Forelimb muscle (tissue), 1 donor: ENCODE results near the gene PGM2L1. TPM values are rescaled to one million over a fixed set of nuclear protein-coding genes. Genes with fewer than 3 reads are reported as not detected.
"Not testable (repeated sequence)": the region's sequence is repeated elsewhere in the genome, so short reads cannot be mapped to it uniquely, and the experiment has no call there.

Experiments used
- DNase-seq: peaks from one replicate; pipeline ENCODE4 v3.0.0-alpha.2; 2013; ENCODE audit warnings: low read depth
- polyA plus RNA-seq: library from polyadenylated mRNA; unstranded; fragments of 120-200 nt; gene quantifications from one replicate; pipeline ENCODE4 v1.2.1, GENCODE V29; 2013; ENCODE audit not compliant: insufficient read length

The PGM2L1 gene
- 5.4 TPM for polyA plus RNA-seq

- DNase-seq = peak; percentile 93
These were observed at the start of gene PGM2L1 for GRCh38 chr11:74398244-74399159. PGM2L1 (minus strand) TSS chr11:74398433; CDS start chr11:74398161, 272 bp downstream.

DNA sequence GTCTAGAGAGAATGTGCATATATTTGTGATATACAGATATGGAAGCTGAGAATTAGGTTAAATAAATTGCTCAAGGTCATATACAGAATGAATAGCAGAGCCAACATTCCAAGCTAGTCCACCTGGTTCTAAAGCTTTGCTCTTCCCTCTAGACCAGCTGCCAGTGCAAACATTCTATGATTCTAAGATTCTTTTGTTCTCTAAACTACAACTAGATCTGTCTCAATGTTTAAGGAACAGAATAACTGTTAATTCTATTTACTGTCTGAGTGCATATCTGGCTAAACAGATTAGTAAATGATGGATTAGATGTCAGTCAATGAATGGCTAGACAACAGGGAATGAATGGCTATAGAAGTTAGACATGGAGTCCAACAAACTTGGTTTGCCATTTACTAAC, 49.5 kb upstream of the PGM2L1 start:
- no peak for DNase-seq

DNA sequence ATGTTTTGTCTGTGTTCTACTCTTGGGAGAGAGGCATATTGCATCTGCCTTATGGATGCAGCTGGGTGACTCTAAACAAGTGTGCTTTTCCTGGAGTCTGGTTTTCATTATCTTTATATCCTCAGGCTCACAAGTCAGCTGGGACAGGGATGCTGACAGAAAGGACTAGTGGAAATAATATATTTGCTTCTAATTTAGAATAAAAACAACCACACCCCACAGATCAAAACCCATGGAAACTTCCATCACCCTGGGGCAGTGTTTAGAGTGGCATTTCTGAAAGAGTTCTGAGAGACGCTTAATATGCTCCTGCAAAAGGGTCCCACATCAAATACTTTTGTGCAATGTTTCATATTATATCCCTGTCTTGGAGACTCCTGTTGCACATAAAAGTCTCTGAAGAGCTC, 48.3 kb upstream of the PGM2L1 start:
- DNase-seq = no peak

GRCh38 chr11:74444173-74444826, 46.1 kb upstream of the PGM2L1 start:
- DNase-seq = no peak

DNA sequence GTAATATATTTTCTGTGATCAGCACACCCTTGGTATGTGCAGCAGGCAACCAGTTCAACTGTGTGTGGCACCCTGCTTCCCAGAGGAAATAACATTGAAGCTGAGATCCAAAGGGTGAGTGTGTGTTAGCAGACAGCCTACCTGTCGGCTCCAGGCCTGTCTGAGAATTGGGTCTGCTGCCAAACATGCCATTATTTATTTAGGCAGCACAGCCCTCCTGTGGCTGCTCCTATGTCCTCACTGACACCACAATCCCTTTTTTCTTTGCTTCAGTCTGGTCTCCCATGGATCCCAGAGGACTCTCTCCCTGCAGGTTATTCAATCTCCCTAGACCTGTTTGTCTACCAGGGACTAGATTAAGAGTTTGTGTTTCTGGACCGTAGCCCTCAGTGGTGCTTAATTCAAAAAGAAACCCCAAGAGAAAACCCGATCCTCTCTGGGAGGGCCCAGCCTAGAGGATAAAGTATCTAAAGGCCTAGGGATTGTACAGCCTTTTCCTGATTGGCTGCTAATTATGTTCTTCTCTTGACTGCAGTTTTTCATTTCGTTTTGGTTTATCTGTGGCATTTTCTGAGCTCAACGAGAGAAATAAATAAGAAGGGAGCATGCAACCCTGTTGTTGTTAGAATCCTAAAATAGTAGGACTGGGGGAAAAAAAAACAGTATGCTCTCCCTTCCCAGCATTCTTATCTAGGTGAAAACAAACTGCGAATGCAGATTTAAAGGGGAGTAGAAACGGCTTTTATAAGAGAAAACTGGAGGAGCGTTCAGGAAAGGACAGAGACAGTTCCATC, 45.0 kb upstream of the PGM2L1 start:
- DNase-seq = no peak

DNA sequence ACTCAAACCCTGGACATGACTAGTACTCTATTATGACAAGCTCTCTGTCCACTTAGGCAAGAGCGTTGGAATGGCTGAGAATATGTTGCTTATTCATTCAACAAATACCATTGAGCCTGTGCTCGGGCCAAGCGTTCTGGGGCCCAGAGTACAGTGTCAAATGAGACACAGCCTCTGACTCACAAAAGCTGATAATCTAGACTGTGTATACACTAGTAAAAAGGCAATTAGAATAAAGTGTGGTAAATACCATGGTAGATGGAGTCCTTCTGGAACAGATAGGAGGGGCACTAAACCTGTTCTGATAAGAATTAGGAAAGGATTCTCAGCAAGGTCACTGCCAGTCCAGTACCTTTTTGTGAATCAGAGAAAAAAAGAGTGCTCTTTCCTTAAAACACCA, 44.4 kb upstream of the PGM2L1 start:
- DNase-seq = no peak

GRCh38 chr11:74438681-74439080, 40.4 kb upstream of the PGM2L1 start:
- DNase-seq = no peak

DNA sequence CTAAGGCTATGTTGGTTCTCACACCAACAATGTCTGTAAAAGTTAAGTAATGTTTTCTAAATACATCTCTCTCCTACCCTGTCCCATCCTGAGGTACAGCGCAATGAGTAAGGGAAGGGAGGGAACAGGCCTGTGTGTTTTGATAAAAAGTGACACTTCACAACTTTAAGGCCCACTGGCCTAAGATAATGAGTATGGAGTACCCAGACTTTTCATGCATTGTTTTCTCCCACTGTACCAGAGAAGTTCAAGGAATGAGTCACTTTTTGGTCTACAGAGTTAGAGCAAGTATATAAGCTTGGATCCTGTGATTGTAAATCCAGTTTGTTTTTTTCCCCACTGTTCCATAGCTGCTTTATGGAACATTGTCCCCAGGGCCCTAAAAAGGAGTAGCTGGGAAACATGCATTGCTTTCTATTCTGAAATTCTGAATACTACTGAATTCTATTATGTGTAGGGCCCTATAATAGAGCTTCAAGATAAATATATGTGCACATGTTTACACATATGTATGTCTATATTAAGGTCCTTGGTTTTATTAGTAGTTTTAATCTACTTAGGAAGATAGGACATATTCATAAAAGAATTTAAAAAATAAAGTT, 39.3 kb upstream of the PGM2L1 start:
- DNase-seq = no peak

- DNase-seq = no peak
These were observed 36.3 kb upstream of the PGM2L1 start for GRCh38 chr11:74434528-74434927.

- no peak for DNase-seq
These were observed 31.0 kb upstream of the PGM2L1 start for GRCh38 chr11:74429205-74429604.

GRCh38 chr11:74427384-74427886, 29.2 kb upstream of the PGM2L1 start:
- no peak for DNase-seq

- no peak for DNase-seq
These were observed 26.9 kb upstream of the PGM2L1 start for GRCh38 chr11:74425100-74425499.

- DNase-seq = no peak
These were observed 20.3 kb upstream of the PGM2L1 start for GRCh38 chr11:74418509-74418895.

DNA sequence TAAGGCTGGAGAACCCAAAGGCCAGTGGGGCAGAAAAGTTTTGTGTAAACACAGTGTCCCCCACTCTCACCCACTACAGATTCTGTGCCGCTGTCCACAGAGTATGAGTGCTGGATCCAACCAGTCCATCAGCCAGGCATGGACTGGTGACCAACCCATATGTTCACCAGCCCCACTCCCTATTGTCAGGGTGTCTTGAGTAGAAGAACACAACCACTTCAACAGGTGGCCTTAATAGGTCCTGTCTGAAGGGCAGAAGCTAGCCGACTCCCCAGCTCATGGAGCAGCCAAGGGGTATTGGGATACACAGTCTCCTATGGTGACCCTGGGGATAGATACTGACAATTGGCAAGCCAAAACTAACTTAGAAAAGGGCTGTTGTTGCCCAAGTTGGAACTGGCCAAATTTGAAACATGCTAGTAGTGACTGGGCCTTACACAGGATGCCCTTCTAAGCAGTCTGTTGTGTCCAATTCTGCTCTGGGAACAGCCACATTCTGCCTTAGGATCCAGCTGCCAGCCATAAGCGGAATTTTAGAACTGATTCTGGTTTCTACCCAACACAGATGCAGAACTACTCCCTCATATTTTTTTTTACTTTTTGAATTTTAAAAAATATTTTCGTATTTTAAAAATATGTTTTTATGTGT, 19.8 kb upstream of the PGM2L1 start:
- DNase-seq = no peak

GRCh38 chr11:74417379-74417804, 19.2 kb upstream of the PGM2L1 start:
- no peak for DNase-seq

GRCh38 chr11:74416974-74417373, 18.7 kb upstream of the PGM2L1 start:
- not testable (repeated sequence) for DNase-seq

GRCh38 chr11:74412733-74413359, 14.6 kb upstream of the PGM2L1 start:
- DNase-seq = no peak

GRCh38 chr11:74412321-74412720, 14.1 kb upstream of the PGM2L1 start:
- no peak for DNase-seq

DNA sequence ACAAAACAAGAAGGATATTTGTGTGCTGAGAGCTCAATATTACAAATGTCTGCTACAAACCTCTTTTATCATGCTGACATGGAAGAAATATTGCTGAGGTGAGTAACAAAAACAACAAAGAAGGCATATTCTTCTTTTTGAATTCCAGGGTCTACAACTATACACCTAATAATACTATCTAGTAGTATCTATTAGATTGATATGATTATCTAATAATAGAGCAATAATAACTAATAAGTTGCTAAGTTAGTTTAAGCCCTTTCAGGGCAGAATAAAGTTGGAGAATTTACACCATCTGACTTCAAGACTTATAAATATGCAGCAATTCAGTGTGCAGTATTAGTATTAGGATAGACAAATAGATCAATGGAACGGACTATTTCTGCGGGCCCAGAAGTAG, 11.4 kb upstream of the PGM2L1 start:
- DNase-seq = no peak

GRCh38 chr11:74403607-74404321, 5.5 kb upstream of the PGM2L1 start:
- no peak for DNase-seq
